Measurements from ENCODE around the gene KIAA1755. TPM values are rescaled to one million over a fixed set of nuclear protein-coding genes. Genes with fewer than 3 reads are reported as not detected.

Gene KIAA1755
- total and polyA plus RNA-seq, 9 of the 15 experiments (the other 6 are each of a cell fraction or from before 2014, with no cell fraction given) = not detected

DNA sequence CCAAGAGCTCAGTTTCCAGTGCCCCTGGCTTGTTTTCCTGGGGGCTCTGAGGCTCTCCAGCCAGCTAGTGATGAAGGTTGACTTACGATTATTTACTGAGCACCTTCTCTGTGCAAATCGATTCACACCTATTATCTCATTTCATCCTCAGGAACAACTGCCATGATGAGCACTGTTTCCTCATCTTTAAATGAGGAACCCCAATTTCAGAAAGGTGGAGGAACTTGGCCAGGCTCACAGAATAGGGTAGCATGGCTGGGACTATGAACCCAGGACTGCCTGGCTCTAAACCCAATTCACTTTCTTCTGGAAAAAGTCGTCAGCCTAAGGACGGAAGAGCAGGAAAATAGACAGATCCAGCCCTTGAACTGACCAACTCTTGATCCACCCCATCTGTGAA is 39.9 kb upstream of the KIAA1755 start:
- ATAC-seq (no peak), DNase-seq (ENCODE audit: extremely low read depth in 1 of 4, low spot score in 3 of 4) (no peak), FAIRE-seq (no peak)
- WGBS (ENCODE audit: insufficient coverage, low coverage, missing lambda C conversion rate) = 0% methylated on average over 4 of the region's 4 CpGs
- H3K27me3 ChIP-seq (ENCODE audit: control insufficient read depth in 2 of 2, insufficient read depth in 2 of 2, low read length in 2 of 2) = peaks cover 13 to 47% of the 10 kb centered on the region in 2 experiments
- no peak overlapping the region for H3K9ac ChIP-seq (ENCODE audit: insufficient read depth in 1 of 2, low read depth in 2 of 2, low read length in 2 of 2)
- H3K9me3 ChIP-seq (replicated peaks; ENCODE audit: control insufficient read depth, insufficient read depth, low read depth, low read length) = no peaks in the 10 kb centered on the region
- H3K4me1 ChIP-seq (replicated peaks in 1 of 2; ENCODE audit: control insufficient read depth in 2 of 2, insufficient read depth in 2 of 2, low read length in 2 of 2) = peaks cover 0 to 6% of the 10 kb centered on the region in 2 experiments; a peak in 1 of 5 replicates
- H3K9me1 ChIP-seq (ENCODE audit: control insufficient read depth, insufficient read depth, low read length) = no peaks in the 10 kb centered on the region
- H2AFZ ChIP-seq (ENCODE audit: low read depth, low read length) = no peak overlapping the region
- H3K79me2 ChIP-seq (ENCODE audit: control insufficient read depth, insufficient read depth, low read length) = no peaks in the 10 kb centered on the region
- peaks cover 3% of the 10 kb centered on the region; the same call in 1 of the 2 replicates for H4K20me1 ChIP-seq (replicated peaks; ENCODE audit: control insufficient read depth, insufficient read depth, low read length)
- BruUV-seq (replicated peaks) = no TSS peak
- no peak overlapping the region for H3K27ac ChIP-seq (ENCODE audit: extremely low read depth, low read depth, low read length)
- in situ Hi-C loops (cut with MboI) (no loop called here), intact Hi-C loops (cut with micrococcal nuclease) (no loop called here)
- POLR2A ChIA-PET = no interaction called here
- no peaks in the 10 kb centered on the region for H3K36me3 ChIP-seq (ENCODE audit: control insufficient read depth, insufficient read depth, low read length)
- no peak overlapping the region for H3K4me2 ChIP-seq (ENCODE audit: insufficient read depth, low read length)
- no peak overlapping the region for H3K4me3 ChIP-seq
- CTCF ChIA-PET (ENCODE audit: low intra/inter-chr PET ratio) = no interaction called here
- no peak for TF ChIP-seq DLX4 (CRISPR knock-in tag; IDR thresholded peaks at IDR 0.05)
- no peak for TF ChIP-seq ZNF75A (CRISPR knock-in tag; IDR thresholded peaks at IDR 0.05)
- TF ChIP-seq MEF2D (tag; conservative IDR thresholded peaks at IDR 0.05; ENCODE audit: low read depth) = no peak
- no peak for TF ChIP-seq CHCHD3 (CRISPR knock-in tag; IDR thresholded peaks at IDR 0.05)
- TF ChIP-seq SRSF3 (IDR thresholded peaks at IDR 0.05; ENCODE audit: insufficient read depth, low read length) = no peak
- TF ChIP-seq ZNF766 (CRISPR knock-in tag; conservative IDR thresholded peaks at IDR 0.05) = no peak
- TF ChIP-seq MAFK (IDR thresholded peaks at IDR 0.05; ENCODE audit: low read length) = no peak

All from K562 (cell line).